Measurements from ENCODE around the gene SATB2. TPM values are rescaled to one million over a fixed set of nuclear protein-coding genes. Genes with fewer than 3 reads are reported as not detected.

Gene SATB2
- total and polyA plus RNA-seq, 2 experiments from 2014 or later, result 1.6 to 6.0 TPM

DNA sequence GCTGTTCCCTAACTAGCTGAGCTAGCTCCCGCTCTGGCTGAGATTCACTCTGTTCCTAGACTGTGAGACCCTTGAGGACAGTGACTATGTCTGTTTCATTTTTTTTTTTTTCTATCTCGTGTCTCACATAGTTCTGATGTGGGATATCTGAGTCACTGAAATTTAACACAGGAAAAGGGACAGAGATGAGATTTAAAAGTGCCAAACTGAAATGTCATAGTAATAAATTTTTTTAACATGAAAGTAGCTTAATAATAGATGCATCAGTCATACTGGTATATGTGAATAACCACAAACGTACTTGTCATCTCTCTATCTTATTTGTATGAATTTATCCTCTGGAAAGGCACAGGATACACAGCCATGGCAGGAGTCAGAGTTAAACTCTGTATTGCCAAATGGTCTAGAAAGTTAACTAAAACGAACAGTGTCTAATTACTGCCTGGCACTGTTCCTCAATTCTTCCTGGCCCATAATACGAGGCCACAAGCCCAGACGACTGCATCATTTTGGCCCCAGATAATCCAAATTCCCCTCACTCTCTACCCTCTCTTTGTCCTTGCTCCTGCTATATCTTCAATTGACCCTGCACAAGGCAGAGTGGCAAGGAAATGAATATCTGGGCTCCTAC lies 87.5 kb downstream of the SATB2 start:
- no peaks in the 10 kb centered on the region for H3K36me3 ChIP-seq (ENCODE audit: insufficient read depth)
- no peaks in the 10 kb centered on the region for H4K20me1 ChIP-seq (replicated peaks; ENCODE audit: insufficient read depth)
- H3K4me1 ChIP-seq (ENCODE audit: insufficient read depth), result no peaks in the 10 kb centered on the region
- no peaks in the 10 kb centered on the region for H3K27me3 Mint-ChIP-seq (ENCODE audit: insufficient read depth, low read depth, poor library complexity)
- H3K36me3 Mint-ChIP-seq (ENCODE audit: low read depth), result no peaks in the 10 kb centered on the region
- no peak overlapping the region for H3K4me3 ChIP-seq
- no peaks in the 10 kb centered on the region for H3K9me2 ChIP-seq (ENCODE audit: insufficient read depth)
- no peak overlapping the region for H3K27ac ChIP-seq (ENCODE audit: low read depth)
- H2AFZ ChIP-seq, result no peak overlapping the region
- no peak for DNase-seq (ENCODE audit: low spot score)
- no peak overlapping the region for H3K27ac Mint-ChIP-seq
- no peak overlapping the region for H3K4me3 Mint-ChIP-seq
- H3K27me3 ChIP-seq (ENCODE audit: insufficient read depth), result no peaks in the 10 kb centered on the region
- H3K9me3 Mint-ChIP-seq, result no peaks in the 10 kb centered on the region
- H3K4me2 ChIP-seq, result no peak overlapping the region
- no peaks in the 10 kb centered on the region for H3F3A ChIP-seq (replicated peaks; ENCODE audit: low read depth)
- peaks cover 9% of the 10 kb centered on the region for H3K4me1 Mint-ChIP-seq
- ATAC-seq, result no peak; the same call in 2 of the 3 replicates
- TF ChIP-seq EZH2 (IDR thresholded peaks at IDR 0.05; ENCODE audit: low read depth, unreplicated experiment) (no peak), ETS1 (IDR thresholded peaks at IDR 0.05) (no peak), STAT1 (IDR thresholded peaks at IDR 0.05; ENCODE audit: unreplicated experiment) (no peak), POLR2AphosphoS5 (IDR thresholded peaks at IDR 0.05; ENCODE audit: low read depth) (no peak), CTCF (conservative IDR thresholded peaks at IDR 0.05; ENCODE audit: low read depth in 2 of 2) (no peak), ZNF114 (CRISPR knock-in tag; IDR thresholded peaks at IDR 0.05) (no peak), JUNB (IDR thresholded peaks at IDR 0.05; ENCODE audit: unreplicated experiment) (no peak), NANOG (IDR thresholded peaks at IDR 0.05; ENCODE audit: borderline replicate concordance) (no peak), ZNF331 (CRISPR knock-in tag; IDR thresholded peaks at IDR 0.05; ENCODE audit: low read depth) (no peak), CREB1 (CRISPR knock-in tag; IDR thresholded peaks at IDR 0.05; ENCODE audit: low read depth) (no peak), EZH2phosphoT487 (IDR thresholded peaks at IDR 0.05; ENCODE audit: unreplicated experiment) (no peak)
- TF ChIP-seq, protein P1, sequence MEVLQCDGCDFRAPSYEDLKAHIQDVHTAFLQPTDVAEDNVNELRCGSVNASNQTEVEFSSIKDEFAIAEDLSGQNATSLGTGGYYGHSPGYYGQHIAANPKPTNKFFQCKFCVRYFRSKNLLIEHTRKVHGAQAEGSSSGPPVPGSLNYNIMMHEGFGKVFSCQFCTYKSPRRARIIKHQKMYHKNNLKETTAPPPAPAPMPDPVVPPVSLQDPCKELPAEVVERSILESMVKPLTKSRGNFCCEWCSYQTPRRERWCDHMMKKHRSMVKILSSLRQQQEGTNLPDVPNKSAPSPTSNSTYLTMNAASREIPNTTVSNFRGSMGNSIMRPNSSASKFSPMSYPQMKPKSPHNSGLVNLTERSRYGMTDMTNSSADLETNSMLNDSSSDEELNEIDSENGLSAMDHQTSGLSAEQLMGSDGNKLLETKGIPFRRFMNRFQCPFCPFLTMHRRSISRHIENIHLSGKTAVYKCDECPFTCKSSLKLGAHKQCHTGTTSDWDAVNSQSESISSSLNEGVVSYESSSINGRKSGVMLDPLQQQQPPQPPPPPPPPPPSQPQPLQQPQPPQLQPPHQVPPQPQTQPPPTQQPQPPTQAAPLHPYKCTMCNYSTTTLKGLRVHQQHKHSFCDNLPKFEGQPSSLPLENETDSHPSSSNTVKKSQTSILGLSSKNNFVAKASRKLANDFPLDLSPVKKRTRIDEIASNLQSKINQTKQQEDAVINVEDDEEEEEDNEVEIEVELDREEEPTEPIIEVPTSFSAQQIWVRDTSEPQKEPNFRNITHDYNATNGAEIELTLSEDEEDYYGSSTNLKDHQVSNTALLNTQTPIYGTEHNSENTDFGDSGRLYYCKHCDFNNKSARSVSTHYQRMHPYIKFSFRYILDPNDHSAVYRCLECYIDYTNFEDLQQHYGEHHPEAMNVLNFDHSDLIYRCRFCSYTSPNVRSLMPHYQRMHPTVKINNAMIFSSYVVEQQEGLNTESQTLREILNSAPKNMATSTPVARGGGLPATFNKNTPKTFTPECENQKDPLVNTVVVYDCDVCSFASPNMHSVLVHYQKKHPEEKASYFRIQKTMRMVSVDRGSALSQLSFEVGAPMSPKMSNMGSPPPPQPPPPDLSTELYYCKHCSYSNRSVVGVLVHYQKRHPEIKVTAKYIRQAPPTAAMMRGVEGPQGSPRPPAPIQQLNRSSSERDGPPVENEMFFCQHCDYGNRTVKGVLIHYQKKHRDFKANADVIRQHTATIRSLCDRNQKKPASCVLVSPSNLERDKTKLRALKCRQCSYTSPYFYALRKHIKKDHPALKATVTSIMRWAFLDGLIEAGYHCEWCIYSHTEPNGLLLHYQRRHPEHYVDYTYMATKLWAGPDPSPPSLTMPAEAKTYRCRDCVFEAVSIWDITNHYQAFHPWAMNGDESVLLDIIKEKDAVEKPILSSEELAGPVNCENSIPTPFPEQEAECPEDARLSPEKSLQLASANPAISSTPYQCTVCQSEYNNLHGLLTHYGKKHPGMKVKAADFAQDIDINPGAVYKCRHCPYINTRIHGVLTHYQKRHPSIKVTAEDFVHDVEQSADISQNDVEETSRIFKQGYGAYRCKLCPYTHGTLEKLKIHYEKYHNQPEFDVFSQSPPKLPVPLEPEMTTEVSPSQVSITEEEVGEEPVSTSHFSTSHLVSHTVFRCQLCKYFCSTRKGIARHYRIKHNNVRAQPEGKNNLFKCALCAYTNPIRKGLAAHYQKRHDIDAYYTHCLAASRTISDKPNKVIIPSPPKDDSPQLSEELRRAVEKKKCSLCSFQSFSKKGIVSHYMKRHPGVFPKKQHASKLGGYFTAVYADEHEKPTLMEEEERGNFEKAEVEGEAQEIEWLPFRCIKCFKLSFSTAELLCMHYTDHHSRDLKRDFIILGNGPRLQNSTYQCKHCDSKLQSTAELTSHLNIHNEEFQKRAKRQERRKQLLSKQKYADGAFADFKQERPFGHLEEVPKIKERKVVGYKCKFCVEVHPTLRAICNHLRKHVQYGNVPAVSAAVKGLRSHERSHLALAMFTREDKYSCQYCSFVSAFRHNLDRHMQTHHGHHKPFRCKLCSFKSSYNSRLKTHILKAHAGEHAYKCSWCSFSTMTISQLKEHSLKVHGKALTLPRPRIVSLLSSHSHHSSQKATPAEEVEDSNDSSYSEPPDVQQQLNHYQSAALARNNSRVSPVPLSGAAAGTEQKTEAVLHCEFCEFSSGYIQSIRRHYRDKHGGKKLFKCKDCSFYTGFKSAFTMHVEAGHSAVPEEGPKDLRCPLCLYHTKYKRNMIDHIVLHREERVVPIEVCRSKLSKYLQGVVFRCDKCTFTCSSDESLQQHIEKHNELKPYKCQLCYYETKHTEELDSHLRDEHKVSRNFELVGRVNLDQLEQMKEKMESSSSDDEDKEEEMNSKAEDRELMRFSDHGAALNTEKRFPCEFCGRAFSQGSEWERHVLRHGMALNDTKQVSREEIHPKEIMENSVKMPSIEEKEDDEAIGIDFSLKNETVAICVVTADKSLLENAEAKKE (CRISPR knock-in tag; IDR thresholded peaks at IDR 0.05), result no peak
- TF ChIP-seq, protein P2, sequence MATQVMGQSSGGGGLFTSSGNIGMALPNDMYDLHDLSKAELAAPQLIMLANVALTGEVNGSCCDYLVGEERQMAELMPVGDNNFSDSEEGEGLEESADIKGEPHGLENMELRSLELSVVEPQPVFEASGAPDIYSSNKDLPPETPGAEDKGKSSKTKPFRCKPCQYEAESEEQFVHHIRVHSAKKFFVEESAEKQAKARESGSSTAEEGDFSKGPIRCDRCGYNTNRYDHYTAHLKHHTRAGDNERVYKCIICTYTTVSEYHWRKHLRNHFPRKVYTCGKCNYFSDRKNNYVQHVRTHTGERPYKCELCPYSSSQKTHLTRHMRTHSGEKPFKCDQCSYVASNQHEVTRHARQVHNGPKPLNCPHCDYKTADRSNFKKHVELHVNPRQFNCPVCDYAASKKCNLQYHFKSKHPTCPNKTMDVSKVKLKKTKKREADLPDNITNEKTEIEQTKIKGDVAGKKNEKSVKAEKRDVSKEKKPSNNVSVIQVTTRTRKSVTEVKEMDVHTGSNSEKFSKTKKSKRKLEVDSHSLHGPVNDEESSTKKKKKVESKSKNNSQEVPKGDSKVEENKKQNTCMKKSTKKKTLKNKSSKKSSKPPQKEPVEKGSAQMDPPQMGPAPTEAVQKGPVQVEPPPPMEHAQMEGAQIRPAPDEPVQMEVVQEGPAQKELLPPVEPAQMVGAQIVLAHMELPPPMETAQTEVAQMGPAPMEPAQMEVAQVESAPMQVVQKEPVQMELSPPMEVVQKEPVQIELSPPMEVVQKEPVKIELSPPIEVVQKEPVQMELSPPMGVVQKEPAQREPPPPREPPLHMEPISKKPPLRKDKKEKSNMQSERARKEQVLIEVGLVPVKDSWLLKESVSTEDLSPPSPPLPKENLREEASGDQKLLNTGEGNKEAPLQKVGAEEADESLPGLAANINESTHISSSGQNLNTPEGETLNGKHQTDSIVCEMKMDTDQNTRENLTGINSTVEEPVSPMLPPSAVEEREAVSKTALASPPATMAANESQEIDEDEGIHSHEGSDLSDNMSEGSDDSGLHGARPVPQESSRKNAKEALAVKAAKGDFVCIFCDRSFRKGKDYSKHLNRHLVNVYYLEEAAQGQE (IDR thresholded peaks at IDR 0.05; ENCODE audit: unreplicated experiment), result no peak
- H3K79me2 ChIP-seq (replicated peaks; ENCODE audit: insufficient read depth), result no peaks in the 10 kb centered on the region
